ENCODE results near the gene CD74. TPM values are rescaled to one million over a fixed set of nuclear protein-coding genes. Genes with fewer than 3 reads are reported as not detected.

CD74 gene
- total and polyA plus RNA-seq, 10 donors = 3,224 to 5,563 (median 4,727) TPM

DNA sequence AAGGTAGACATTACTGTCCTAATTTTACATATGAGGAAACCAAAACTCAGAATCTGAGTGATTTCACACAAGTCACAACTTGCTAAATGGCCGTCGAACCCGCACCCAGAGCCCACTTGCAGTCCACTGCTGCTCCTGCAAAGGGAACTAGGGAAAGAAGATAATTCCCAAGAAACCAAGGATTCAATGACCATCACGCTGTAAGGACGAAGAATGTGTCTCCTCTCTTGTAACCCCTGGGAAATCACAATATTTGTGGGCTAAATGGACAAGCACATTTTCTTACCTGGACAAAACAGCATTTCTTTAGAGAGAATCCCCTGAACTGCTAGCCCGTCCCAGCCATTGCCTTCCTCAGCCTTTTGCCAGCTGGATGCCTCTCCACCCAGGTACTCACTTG is 34.5 kb upstream of the CD74 start:
- H3K36me3 ChIP-seq = peaks cover 2 to 59% (median 50%) of the 10 kb centered on the region in 6 donors
- peak overlapping the region in 1 of 8 donors; percentile 92 for H3K4me3 ChIP-seq
- peaks cover 14 to 45% (median 28%) of the 10 kb centered on the region in 6 donors for H3K4me1 ChIP-seq
- TF ChIP-seq POLR2AphosphoS5 (IDR thresholded peaks at IDR 0.05) = no peak
- H3K27ac ChIP-seq = peak overlapping the region in 1 of 8 donors; percentile 94
- 86 to 95% (median 92%) methylated on average over 6 of the region's 6 CpGs for WGBS, 5 donors
- intact Hi-C loops (cut with DNase I; ENCODE audit: low total_unique reads) = no loop called here
- H3K9me3 ChIP-seq = no peaks in the 10 kb centered on the region
- no peak for DNase-seq
- H3K27me3 ChIP-seq (replicated peaks in 1 of 7) = no peaks in the 10 kb centered on the region

- Histone ChIP-seq H3K27ac (no peak overlapping the region), H3K27me3 (replicated peaks in 1 of 7) (no peaks in the 10 kb centered on the region), H3K9me3 (no peaks in the 10 kb centered on the region), H3K36me3 (peaks cover 2 to 65% (median 53%) of the 10 kb centered on the region in 6 donors), H3K4me1 (peaks cover 14 to 45% (median 28%) of the 10 kb centered on the region in 6 donors), H3K4me3 (no peak overlapping the region)
- intact Hi-C loops (cut with DNase I; ENCODE audit: low total_unique reads) = no loop called here
- no peak for DNase-seq
- WGBS, 5 donors = 85 to 89% (median 88%) methylated on average over 6 of the region's 6 CpGs
- TF ChIP-seq POLR2A (IDR thresholded peaks at IDR 0.05) (no peak), POLR2AphosphoS5 (IDR thresholded peaks at IDR 0.05) (peak in 1 of 3 donors; percentile 17)
- TF ChIP-seq, protein P1, sequence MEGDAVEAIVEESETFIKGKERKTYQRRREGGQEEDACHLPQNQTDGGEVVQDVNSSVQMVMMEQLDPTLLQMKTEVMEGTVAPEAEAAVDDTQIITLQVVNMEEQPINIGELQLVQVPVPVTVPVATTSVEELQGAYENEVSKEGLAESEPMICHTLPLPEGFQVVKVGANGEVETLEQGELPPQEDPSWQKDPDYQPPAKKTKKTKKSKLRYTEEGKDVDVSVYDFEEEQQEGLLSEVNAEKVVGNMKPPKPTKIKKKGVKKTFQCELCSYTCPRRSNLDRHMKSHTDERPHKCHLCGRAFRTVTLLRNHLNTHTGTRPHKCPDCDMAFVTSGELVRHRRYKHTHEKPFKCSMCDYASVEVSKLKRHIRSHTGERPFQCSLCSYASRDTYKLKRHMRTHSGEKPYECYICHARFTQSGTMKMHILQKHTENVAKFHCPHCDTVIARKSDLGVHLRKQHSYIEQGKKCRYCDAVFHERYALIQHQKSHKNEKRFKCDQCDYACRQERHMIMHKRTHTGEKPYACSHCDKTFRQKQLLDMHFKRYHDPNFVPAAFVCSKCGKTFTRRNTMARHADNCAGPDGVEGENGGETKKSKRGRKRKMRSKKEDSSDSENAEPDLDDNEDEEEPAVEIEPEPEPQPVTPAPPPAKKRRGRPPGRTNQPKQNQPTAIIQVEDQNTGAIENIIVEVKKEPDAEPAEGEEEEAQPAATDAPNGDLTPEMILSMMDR (IDR thresholded peaks at IDR 0.05 in 8 of 11, conservative IDR thresholded peaks at IDR 0.05 in 3 of 11) = no peak
Observed at GRCh38 chr5:150446583-150446982, 33.9 kb upstream of the CD74 start.

GRCh38 chr5:150446088-150446487 is 33.4 kb upstream of the CD74 start:
- intact Hi-C loops (cut with DNase I; ENCODE audit: low total_unique reads) = no loop called here

GRCh38 chr5:150444770-150445169 is 32.1 kb upstream of the CD74 start:
- TF ChIP-seq, protein P1 (IDR thresholded peaks at IDR 0.05 in 8 of 11, conservative IDR thresholded peaks at IDR 0.05 in 3 of 11) = no peak
- TF ChIP-seq POLR2AphosphoS5 (IDR thresholded peaks at IDR 0.05) (no peak), POLR2A (IDR thresholded peaks at IDR 0.05) (no peak)
- Histone ChIP-seq H3K9me3 (no peaks in the 10 kb centered on the region), H3K27me3 (replicated peaks in 1 of 7) (no peaks in the 10 kb centered on the region), H3K36me3 (peaks cover 2 to 78% (median 54%) of the 10 kb centered on the region in 6 donors), H3K4me1 (peaks cover 14 to 39% (median 25%) of the 10 kb centered on the region in 6 donors), H3K27ac (no peak overlapping the region), H3K4me3 (no peak overlapping the region)
- 87 to 91% (median 90%) methylated on average over 9 of the region's 9 CpGs for WGBS, 5 donors
- intact Hi-C loops (cut with DNase I; ENCODE audit: low total_unique reads) = no loop called here
- no peak for DNase-seq

More at GRCh38 chr5:150446088-150446487, 33.4 kb upstream of the CD74 start:
- H3K4me1 ChIP-seq = peaks cover 14 to 45% (median 28%) of the 10 kb centered on the region in 6 donors
- H3K9me3 ChIP-seq = no peaks in the 10 kb centered on the region
- no peak overlapping the region for H3K27ac ChIP-seq
- H3K4me3 ChIP-seq = no peak overlapping the region
- TF ChIP-seq POLR2A (IDR thresholded peaks at IDR 0.05) = no peak
- TF ChIP-seq, protein P1 (IDR thresholded peaks at IDR 0.05 in 8 of 11, conservative IDR thresholded peaks at IDR 0.05 in 3 of 11) = no peak
- TF ChIP-seq POLR2AphosphoS5 (IDR thresholded peaks at IDR 0.05) = no peak
- 91 to 96% (median 94%) methylated on average over 2 of the region's 2 CpGs for WGBS, 5 donors
- no peaks in the 10 kb centered on the region for H3K27me3 ChIP-seq (replicated peaks in 1 of 7)
- DNase-seq = no peak
- peaks cover 2 to 70% (median 54%) of the 10 kb centered on the region in 6 donors for H3K36me3 ChIP-seq
